Uterus (tissue), 4 donors: Measurements from ENCODE around the gene MEF2C. TPM values are rescaled to one million over a fixed set of nuclear protein-coding genes. Genes with fewer than 3 reads are reported as not detected.

Source experiments
- DNase-seq, 2 donors: peaks; one replicate each; pipeline ENCODE4 v3.0.0-alpha.2; 2019 to 2020
- H3K27ac ChIP-seq, 2 donors: fragments of 200-600 bp; sonication (generic); 1 replicate in 1 of 2; 2 replicates in 1 of 2; pipeline ENCODE4 v1.5.1; 2016 to 2018
- H3K27me3 ChIP-seq, 2 donors: fragments of 200-600 bp; sonication (generic); one replicate each; pipeline ENCODE4 v1.5.1; 2018 to 2019; ENCODE audit warnings: control low read depth in 1 of 2
- H3K36me3 ChIP-seq, 2 donors: fragments of 200-600 bp; sonication (generic); one replicate each; pipeline ENCODE4 v1.5.1; 2019; ENCODE audit warnings: control low read depth in 1 of 2
- H3K4me1 ChIP-seq, 2 donors: fragments of 200-600 bp; sonication (generic); one replicate each; pipeline ENCODE4 v1.5.1; 2018 to 2019; ENCODE audit warnings: control low read depth in 1 of 2
- H3K4me3 ChIP-seq, 2 donors: fragments of 200-600 bp; sonication (generic); 1 replicate in 1 of 2; 2 replicates in 1 of 2; pipeline ENCODE4 v1.5.1; 2018 to 2019; ENCODE audit warnings: mild to moderate bottlenecking in 1 of 2
- H3K9me3 ChIP-seq, 2 donors: fragments of 200-600 bp; sonication (generic); one replicate each; pipeline ENCODE4 v1.5.1; 2019; ENCODE audit warnings: control low read depth in 1 of 2
- CTCF ChIP-seq, 4 experiments: fragments of 200-600 bp in 2 of 4; fragments of 450-650 bp in 2 of 4; sonication (generic) in 2 of 4; IDR thresholded peaks; one replicate each; pipeline ENCODE4 v1.5.1; 2016 to 2019; ENCODE audit warnings: antibody characterized with exemption in 4 of 4, mild to moderate bottlenecking in 2 of 4, moderate library complexity in 1 of 4
- POLR2A ChIP-seq, 2 donors: fragments of 450-650 bp; IDR thresholded peaks; one replicate each; pipeline ENCODE4 v1.6.1; 2016; ENCODE audit warnings: antibody characterized with exemption in 2 of 2, mild to moderate bottlenecking in 1 of 2, moderate library complexity in 1 of 2
- intact Hi-C: fragments of 100-400 bp; cut with DNase I; formaldehyde crosslinking; loops from one replicate; pipeline ENCODE4 v1.15.1; 2023; ENCODE audit warnings: low total_unique reads
- total RNA-seq, 4 donors: library from RNA; depleted of rRNA in 3 of 4; stranded (reverse); fragments of >200 nt in 3 of 4; gene quantifications; one replicate each; pipeline versions ENCODE4 v1.1.0 to v1.2.4, GENCODE V29; 2014 to 2023
- donor health status: DM: yes; HTN: yes; CAD: no.

Gene MEF2C
- total RNA-seq, 4 donors from 2014 or later: 30.3 to 134 (median 70.3) TPM

DNA sequence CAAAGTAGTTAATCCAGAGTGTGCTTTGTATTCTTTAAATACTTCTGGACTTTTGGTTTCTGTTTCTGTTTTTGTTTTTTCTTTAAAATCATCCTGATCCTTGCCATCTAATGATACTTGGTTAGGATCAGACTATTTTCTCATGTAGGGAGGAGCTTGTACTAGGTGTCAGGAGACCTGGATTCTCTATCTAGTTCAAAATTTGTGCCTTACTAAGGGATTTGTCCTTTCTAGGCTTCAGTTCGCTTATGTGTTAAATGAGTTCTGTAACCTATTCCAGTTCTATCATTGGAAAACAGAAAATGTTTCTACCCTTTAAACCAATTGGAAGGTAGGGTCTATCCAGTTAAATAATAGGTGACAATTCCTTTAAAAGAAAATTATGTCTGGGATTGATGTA is 3.3 kb upstream of the MEF2C start:
- H3K36me3 ChIP-seq: no peaks in the 10 kb centered on the region
- TF ChIP-seq CTCF (IDR thresholded peaks at IDR 0.05) (no peak), POLR2A (IDR thresholded peaks at IDR 0.05) (no peak)
- H3K9me3 ChIP-seq: no peaks in the 10 kb centered on the region
- peak overlapping the region; percentile 93 to 97 for H3K27ac ChIP-seq
- peak overlapping the region; percentile 20 to 21 for H3K4me3 ChIP-seq
- intact Hi-C loops: no loop called here
- H3K27me3 ChIP-seq: no peaks in the 10 kb centered on the region
- DNase-seq: no peak
- no peaks in the 10 kb centered on the region for H3K4me1 ChIP-seq

DNA sequence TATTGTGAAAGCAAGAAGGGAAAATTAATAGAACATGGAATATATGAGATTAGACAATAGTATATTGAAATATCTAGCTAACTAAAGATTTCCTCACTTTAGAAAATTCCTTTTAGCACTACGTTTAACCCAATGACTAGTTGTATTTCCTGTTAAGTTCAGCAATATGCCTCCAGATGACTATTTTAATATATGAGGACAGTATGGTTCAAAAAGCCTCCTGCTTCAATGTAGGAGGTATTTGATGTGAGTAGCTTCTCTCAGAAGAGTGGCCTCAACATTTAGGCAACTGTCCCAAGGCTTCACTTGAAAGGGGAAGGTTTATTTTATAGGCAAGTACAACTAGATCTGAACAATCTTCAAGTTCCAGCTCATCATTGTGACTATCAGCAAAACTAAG is 2.0 kb upstream of the MEF2C start:
- no peaks in the 10 kb centered on the region for H3K9me3 ChIP-seq
- intact Hi-C loops: no loop called here
- H3K4me1 ChIP-seq: no peaks in the 10 kb centered on the region
- H3K27me3 ChIP-seq: no peaks in the 10 kb centered on the region
- TF ChIP-seq CTCF (IDR thresholded peaks at IDR 0.05) (no peak), POLR2A (IDR thresholded peaks at IDR 0.05) (no peak)
- H3K27ac ChIP-seq: peak overlapping the region; percentile 93 to 97
- peak overlapping the region; percentile 52 to 72 for H3K4me3 ChIP-seq
- no peaks in the 10 kb centered on the region for H3K36me3 ChIP-seq
- DNase-seq: no peak

- H3K9me3 ChIP-seq: no peaks in the 10 kb centered on the region
- H3K27ac ChIP-seq: peak overlapping the region; percentile 93 to 97
- TF ChIP-seq POLR2A (IDR thresholded peaks at IDR 0.05): no peak
- no peak for TF ChIP-seq CTCF (IDR thresholded peaks at IDR 0.05)
- no peak for DNase-seq
- H3K27me3 ChIP-seq: no peaks in the 10 kb centered on the region
- peak overlapping the region; percentile 52 to 72 for H3K4me3 ChIP-seq
- intact Hi-C loops: no loop called here
- H3K36me3 ChIP-seq: no peaks in the 10 kb centered on the region
- no peaks in the 10 kb centered on the region for H3K4me1 ChIP-seq
Measured at GRCh38 chr5:88884608-88884877, 1.6 kb upstream of the MEF2C start.

DNA sequence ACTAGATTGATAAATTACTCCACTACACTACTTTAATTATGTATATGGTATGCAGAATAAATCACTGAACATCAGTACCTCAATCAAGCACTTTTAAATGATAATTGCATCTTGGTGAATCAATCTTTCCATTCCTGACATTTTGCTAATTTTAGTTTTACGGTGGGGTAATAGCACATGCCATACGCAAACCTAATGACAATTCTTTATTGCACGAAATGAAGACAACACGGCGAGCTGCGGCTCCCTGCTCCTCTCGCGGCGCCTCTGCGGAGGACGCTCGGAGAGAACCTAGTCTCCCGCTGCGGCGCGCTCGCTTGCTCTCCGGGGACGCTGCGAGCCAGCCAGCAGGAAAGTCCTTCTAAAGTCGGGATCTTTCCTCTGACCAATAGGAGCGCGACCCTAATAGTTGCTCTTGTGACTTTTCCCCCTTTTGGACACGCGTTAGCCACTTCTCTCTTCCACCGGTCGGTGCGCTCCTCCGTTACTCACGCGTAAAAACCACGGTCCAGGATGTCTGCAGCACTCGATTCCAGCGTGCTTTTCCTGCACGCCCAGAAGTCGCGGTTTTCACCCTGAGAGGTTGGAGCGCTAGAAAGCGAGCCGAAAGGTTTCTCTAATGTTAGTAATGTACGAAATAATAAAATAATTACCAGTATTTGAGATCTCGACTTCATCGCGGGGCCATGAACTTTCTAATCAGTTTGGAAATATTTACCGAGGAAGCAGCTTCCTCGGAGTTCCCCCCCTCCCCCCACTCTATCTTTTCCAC is 1.0 kb upstream of the MEF2C start:
- Histone ChIP-seq H3K4me1 (no peaks in the 10 kb centered on the region), H3K27me3 (no peaks in the 10 kb centered on the region), H3K9me3 (no peaks in the 10 kb centered on the region), H3K36me3 (no peaks in the 10 kb centered on the region), H3K27ac (peak overlapping the region; percentile 93 to 97), H3K4me3 (peak overlapping the region; percentile 52 to 72)
- TF ChIP-seq POLR2A (IDR thresholded peaks at IDR 0.05): peak; percentile 46 to 59
- peak in 2 of 4 experiments; percentile 4 to 22 for TF ChIP-seq CTCF (IDR thresholded peaks at IDR 0.05)
- peak; percentile 67 to 81 for DNase-seq
- intact Hi-C loops: no loop called here

GRCh38 chr5:88882276-88883038 is 527 bp downstream of the MEF2C start:
- Histone ChIP-seq H3K4me1 (no peaks in the 10 kb centered on the region), H3K27ac (peak overlapping the region; percentile 93 to 97), H3K27me3 (no peaks in the 10 kb centered on the region), H3K4me3 (peak overlapping the region; percentile 52 to 72), H3K9me3 (no peaks in the 10 kb centered on the region), H3K36me3 (no peaks in the 10 kb centered on the region)
- TF ChIP-seq POLR2A (IDR thresholded peaks at IDR 0.05) (no peak), CTCF (IDR thresholded peaks at IDR 0.05) (no peak)
- DNase-seq: no peak
- intact Hi-C loops: no loop called here
